ENCODE measurements around the gene SUPT4H1. TPM values are rescaled to one million over a fixed set of nuclear protein-coding genes. Genes with fewer than 3 reads are reported as not detected.

Gene SUPT4H1
- total and polyA plus RNA-seq, 9 of the 15 experiments (the other 6 are each of a cell fraction or from before 2014, with no cell fraction given): 62.1 to 320 (median 117) TPM

- TF ChIP-seq ZNF398 (CRISPR knock-in tag; IDR thresholded peaks at IDR 0.05) (no peak), TAF7 (tag; IDR thresholded peaks at IDR 0.05) (peak; percentile 58; the same call in 1 of the 2 replicates), GABPB1 (CRISPR knock-in tag; IDR thresholded peaks at IDR 0.05) (peak; percentile 51), IFI16 (CRISPR knock-in tag; IDR thresholded peaks at IDR 0.05) (no peak), SUPT5H (IDR thresholded peaks at IDR 0.05) (peak; percentile 88), ZNF551 (CRISPR knock-in tag; IDR thresholded peaks at IDR 0.05) (no peak), PHB (CRISPR knock-in tag; IDR thresholded peaks at IDR 0.05) (0 out of 2 replicates have a peak, but pooled peaks have one; percentile 55), MBD2 (IDR thresholded peaks at IDR 0.05; ENCODE audit: borderline replicate concordance, low read depth) (peak; percentile 71; the same call in 1 of the 2 replicates), POLR3G (IDR thresholded peaks at IDR 0.05; ENCODE audit: extremely low read depth, insufficient read length, insufficient replicate concordance) (no peak), GATAD2A (IDR thresholded peaks at IDR 0.05) (peak; percentile 53; the same call in 1 of the 2 replicates), TRIM28 (IDR thresholded peaks at IDR 0.05) (no peak), SAP30 (IDR thresholded peaks at IDR 0.05; ENCODE audit: borderline replicate concordance, insufficient read depth, low read depth, low read length, poor library complexity, severe bottlenecking) (peak; percentile 43), JUN (IDR thresholded peaks at IDR 0.05; ENCODE audit: borderline replicate concordance, low read depth, low read length) (peak; percentile 69), JUN (CRISPR knock-in tag; IDR thresholded peaks at IDR 0.05; ENCODE audit: borderline replicate concordance) (peak; percentile 34; the same call in 1 of the 2 replicates), ARID1B (IDR thresholded peaks at IDR 0.05) (peak; percentile 67), PHB2 (IDR thresholded peaks at IDR 0.05; ENCODE audit: low read depth) (no peak), FOXA3 (CRISPR knock-in tag; conservative IDR thresholded peaks at IDR 0.05 in 1 of 2, IDR thresholded peaks at IDR 0.05 in 1 of 2) (no peak; a peak in 1 of 4 replicates), HOMEZ (CRISPR knock-in tag; IDR thresholded peaks at IDR 0.05) (no peak), FOS (IDR thresholded peaks at IDR 0.05; ENCODE audit: extremely low read depth, insufficient read length) (peak; percentile 51), RNF219 (CRISPR knock-in tag; IDR thresholded peaks at IDR 0.05) (no peak), POLR2AphosphoS5 (IDR thresholded peaks at IDR 0.05; ENCODE audit: control insufficient read depth, insufficient read depth, low read depth, low read length) (peak; percentile 87)
- TF ChIP-seq, protein P1, sequence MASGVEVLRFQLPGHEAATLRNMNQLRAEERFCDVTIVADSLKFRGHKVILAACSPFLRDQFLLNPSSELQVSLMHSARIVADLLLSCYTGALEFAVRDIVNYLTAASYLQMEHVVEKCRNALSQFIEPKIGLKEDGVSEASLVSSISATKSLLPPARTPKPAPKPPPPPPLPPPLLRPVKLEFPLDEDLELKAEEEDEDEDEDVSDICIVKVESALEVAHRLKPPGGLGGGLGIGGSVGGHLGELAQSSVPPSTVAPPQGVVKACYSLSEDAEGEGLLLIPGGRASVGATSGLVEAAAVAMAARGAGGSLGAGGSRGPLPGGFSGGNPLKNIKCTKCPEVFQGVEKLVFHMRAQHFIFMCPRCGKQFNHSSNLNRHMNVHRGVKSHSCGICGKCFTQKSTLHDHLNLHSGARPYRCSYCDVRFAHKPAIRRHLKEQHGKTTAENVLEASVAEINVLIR (CRISPR knock-in tag; IDR thresholded peaks at IDR 0.05): peak; percentile 61
These were observed 14.2 kb downstream of the SUPT4H1 start (continued) for GRCh38 chr17:58337600-58338453.
